A549 (cell line): Measurements from ENCODE around the gene KIFBP.

ENCODE experiments used
- BHLHE40 ChIP-seq: IDR thresholded peaks from 2 replicates; pipeline ENCODE4 v1.6.1; 2012; ENCODE audit warnings: low read depth, low read length, inconsistent platforms
- EP300 ChIP-seq, 2 experiments: fragments of >200 bp; sonication (Bioruptor Twin); formaldehyde crosslinking; IDR thresholded peaks; 2 replicates in 1 of 2; 3 replicates in 1 of 2; pipeline ENCODE4 v1.6.1; 2016 to 2017
- MYC ChIP-seq: IDR thresholded peaks from 2 replicates; pipeline ENCODE4 v1.6.1; 2012; ENCODE audit warnings: mild to moderate bottlenecking, inconsistent platforms, low read length, improper control_type of control experiment, borderline replicate concordance
- POLR2A ChIP-seq: IDR thresholded peaks from 2 replicates; pipeline ENCODE4 v1.6.1; 2012; ENCODE audit warnings: mild to moderate bottlenecking, low read length
- TF ChIP-seq, protein P1 (sequence below): fragments of >200 bp; sonication (Bioruptor Twin); formaldehyde crosslinking; IDR thresholded peaks from 3 replicates; pipeline ENCODE4 v1.5.1; 2016

DNA sequence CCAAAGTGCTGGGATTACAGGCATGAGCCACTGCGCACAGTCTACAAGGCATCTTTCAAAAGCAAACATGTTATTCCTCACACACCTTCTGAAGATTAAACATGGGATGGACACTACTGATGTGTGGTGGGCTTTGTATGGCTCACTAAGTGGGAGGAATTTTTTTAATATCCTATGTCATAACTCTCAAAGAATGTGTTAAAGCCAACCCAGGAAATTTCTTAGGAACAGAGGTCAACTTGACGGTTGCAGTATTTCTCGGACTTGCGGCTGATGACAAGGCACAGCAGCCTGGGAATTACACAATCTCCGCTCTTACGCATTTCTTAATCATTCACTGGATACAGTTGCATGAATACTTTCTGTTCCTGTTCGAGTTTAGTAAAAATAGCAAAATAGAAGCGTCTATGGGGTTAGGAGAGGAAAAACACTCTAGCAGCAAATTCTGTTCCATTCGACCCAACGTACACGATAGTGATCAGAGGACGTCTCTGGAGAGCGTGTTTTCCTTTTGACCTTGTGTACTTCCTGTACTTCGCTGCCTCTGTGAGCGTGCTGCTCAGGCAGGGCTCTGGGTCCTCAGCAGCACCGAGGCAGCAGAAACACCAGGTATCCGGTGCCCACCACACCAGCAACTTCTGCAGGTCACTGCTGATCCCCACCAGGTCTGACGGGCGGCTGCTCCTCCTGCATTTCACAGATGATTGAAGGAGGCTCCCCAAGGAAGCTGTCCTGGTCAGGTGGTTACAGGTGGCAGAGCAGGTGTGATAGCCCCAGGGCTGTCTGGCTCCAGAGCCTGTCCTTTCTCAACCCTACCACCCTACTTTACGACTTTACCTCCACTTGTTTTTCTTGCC is 72.9 kb downstream of the KIFBP start:
- TF ChIP-seq EP300 (IDR thresholded peaks at IDR 0.05) (peak in 1 of 2 experiments; percentile 66; a peak in 1 of 5 replicates), BHLHE40 (no peak), MYC (no peak), POLR2A (no peak)
- TF ChIP-seq, protein P1, sequence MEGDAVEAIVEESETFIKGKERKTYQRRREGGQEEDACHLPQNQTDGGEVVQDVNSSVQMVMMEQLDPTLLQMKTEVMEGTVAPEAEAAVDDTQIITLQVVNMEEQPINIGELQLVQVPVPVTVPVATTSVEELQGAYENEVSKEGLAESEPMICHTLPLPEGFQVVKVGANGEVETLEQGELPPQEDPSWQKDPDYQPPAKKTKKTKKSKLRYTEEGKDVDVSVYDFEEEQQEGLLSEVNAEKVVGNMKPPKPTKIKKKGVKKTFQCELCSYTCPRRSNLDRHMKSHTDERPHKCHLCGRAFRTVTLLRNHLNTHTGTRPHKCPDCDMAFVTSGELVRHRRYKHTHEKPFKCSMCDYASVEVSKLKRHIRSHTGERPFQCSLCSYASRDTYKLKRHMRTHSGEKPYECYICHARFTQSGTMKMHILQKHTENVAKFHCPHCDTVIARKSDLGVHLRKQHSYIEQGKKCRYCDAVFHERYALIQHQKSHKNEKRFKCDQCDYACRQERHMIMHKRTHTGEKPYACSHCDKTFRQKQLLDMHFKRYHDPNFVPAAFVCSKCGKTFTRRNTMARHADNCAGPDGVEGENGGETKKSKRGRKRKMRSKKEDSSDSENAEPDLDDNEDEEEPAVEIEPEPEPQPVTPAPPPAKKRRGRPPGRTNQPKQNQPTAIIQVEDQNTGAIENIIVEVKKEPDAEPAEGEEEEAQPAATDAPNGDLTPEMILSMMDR, result no peak
